ENCODE measurements around the gene IRF2BP2. TPM values are rescaled to one million over a fixed set of nuclear protein-coding genes. Genes with fewer than 3 reads are reported as not detected.
"Not testable (repeated sequence)": the region's sequence is repeated elsewhere in the genome, so short reads cannot be mapped to it uniquely, and the experiment has no call there.

IRF2BP2 gene
- total RNA-seq, 2 donors from 2014 or later: 84.5 to 134 TPM

DNA sequence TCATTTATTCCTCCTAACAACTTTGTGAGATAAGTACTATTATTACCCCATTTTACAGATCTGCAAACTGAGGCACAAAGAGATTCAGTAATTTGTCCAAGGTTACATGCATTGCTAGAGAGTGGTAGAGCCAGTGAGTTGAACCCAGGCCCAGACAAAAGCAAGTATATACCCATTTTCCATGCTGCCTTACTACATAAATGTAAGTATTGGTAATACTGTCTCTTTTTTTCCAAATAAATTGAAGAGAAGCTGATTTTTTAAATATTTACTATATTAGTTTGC is 33.8 kb upstream of the IRF2BP2 start:
- Mint-ChIP-seq H3K36me3 (ENCODE audit: low read depth) (no peaks in the 10 kb centered on the region), H3K9me3 (no peaks in the 10 kb centered on the region), H3K27ac (no peak overlapping the region), H3K27me3 (no peaks in the 10 kb centered on the region), H3K4me3 (no peak overlapping the region), H3K4me1 (no peaks in the 10 kb centered on the region)
- ATAC-seq (replicated peaks): no peak

DNA sequence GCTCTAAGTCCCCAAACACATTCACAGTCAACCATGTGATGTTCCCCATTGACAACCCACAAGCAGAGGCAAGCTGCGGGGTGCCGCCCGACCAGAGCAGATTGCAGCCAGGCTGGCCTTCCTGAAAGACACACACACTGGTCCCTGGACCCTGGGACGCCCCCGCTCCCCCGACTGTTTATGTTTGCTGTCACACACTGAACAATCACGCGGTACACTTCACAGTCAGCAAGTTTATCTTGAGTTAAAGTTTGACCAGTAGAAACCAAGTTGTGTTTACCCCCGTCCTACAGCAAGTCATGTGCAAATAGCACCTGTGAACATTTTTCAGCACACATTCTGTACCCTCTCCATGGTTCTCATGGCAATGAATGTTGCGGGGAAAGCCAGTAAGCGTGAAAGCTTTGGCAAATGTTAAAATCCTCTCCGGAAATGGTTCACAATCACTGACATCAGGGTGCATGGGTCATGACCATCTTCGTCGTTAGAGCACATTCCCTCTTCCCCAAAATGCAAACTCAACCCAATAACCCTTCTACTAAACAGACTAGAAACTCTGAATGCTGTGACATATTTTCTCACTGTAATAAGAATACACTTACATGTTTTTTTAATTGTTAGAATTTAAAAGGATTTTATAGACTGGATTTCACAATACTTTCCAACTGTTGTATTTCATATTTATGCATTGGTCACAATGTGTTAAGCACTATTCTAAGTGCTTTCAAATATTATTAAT is 33.3 kb upstream of the IRF2BP2 start:
- no peak for ATAC-seq (replicated peaks)
- Mint-ChIP-seq H3K27me3 (no peaks in the 10 kb centered on the region), H3K4me3 (no peak overlapping the region), H3K4me1 (no peaks in the 10 kb centered on the region), H3K9me3 (no peaks in the 10 kb centered on the region), H3K27ac (no peak overlapping the region), H3K36me3 (ENCODE audit: low read depth) (no peaks in the 10 kb centered on the region)

GRCh38 chr1:234642428-234642827 is 32.5 kb upstream of the IRF2BP2 start:
- no peaks in the 10 kb centered on the region for H3K4me1 Mint-ChIP-seq
- H3K36me3 Mint-ChIP-seq (ENCODE audit: low read depth): no peaks in the 10 kb centered on the region
- H3K27me3 Mint-ChIP-seq: no peaks in the 10 kb centered on the region
- no peak overlapping the region for H3K4me3 Mint-ChIP-seq
- no peak for ATAC-seq (replicated peaks)
- H3K9me3 Mint-ChIP-seq: no peaks in the 10 kb centered on the region
- H3K27ac Mint-ChIP-seq: no peak overlapping the region

DNA sequence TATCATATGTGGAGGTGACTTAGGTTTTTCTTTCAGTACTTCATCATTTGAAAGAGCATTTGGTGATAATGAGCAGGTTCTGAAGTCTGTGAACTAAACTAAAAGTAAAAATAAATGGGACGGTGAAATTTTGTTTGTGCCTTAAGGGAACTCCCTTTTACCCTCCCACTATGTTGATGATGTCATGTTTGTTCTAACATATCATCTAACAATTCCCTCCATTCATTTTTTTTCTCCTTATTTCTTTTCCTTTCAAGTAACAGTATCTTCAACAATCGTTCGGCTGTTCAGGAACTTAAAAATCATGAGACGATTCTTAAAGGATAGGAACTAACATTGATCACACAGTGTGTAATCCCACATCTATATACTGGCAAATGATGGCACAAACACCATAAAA is 30.0 kb upstream of the IRF2BP2 start:
- Mint-ChIP-seq H3K4me3 (no peak overlapping the region), H3K4me1 (no peaks in the 10 kb centered on the region), H3K27ac (no peak overlapping the region), H3K36me3 (ENCODE audit: low read depth) (no peaks in the 10 kb centered on the region), H3K9me3 (no peaks in the 10 kb centered on the region), H3K27me3 (no peaks in the 10 kb centered on the region)
- ATAC-seq (replicated peaks): no peak

- Mint-ChIP-seq H3K27ac (no peak overlapping the region), H3K9me3 (no peaks in the 10 kb centered on the region), H3K4me3 (no peak overlapping the region), H3K4me1 (no peaks in the 10 kb centered on the region), H3K36me3 (ENCODE audit: low read depth) (no peaks in the 10 kb centered on the region), H3K27me3 (no peaks in the 10 kb centered on the region)
- ATAC-seq (replicated peaks): no peak
Measured at GRCh38 chr1:234638832-234639799, 29.1 kb upstream of the IRF2BP2 start.

- H3K27ac Mint-ChIP-seq; H3K9me3 Mint-ChIP-seq; H3K4me1 Mint-ChIP-seq; ATAC-seq (replicated peaks); H3K36me3 Mint-ChIP-seq (ENCODE audit: low read depth); H3K4me3 Mint-ChIP-seq; H3K27me3 Mint-ChIP-seq: not testable (repeated sequence)
Measured at GRCh38 chr1:234634922-234635321, 24.9 kb upstream of the IRF2BP2 start.

- Mint-ChIP-seq H3K27ac (no peak overlapping the region), H3K4me3 (no peak overlapping the region), H3K9me3 (no peaks in the 10 kb centered on the region), H3K36me3 (ENCODE audit: low read depth) (no peaks in the 10 kb centered on the region), H3K27me3 (no peaks in the 10 kb centered on the region), H3K4me1 (no peaks in the 10 kb centered on the region)
- ATAC-seq (replicated peaks): peak; percentile 80
Measured at GRCh38 chr1:234634387-234634786, 24.4 kb upstream of the IRF2BP2 start.

GRCh38 chr1:234633246-234634003 is 23.4 kb upstream of the IRF2BP2 start:
- Mint-ChIP-seq H3K4me3 (no peak overlapping the region), H3K9me3 (no peaks in the 10 kb centered on the region), H3K36me3 (ENCODE audit: low read depth) (no peaks in the 10 kb centered on the region), H3K27ac (no peak overlapping the region), H3K4me1 (no peaks in the 10 kb centered on the region), H3K27me3 (no peaks in the 10 kb centered on the region)
- no peak for ATAC-seq (replicated peaks)

GRCh38 chr1:234632225-234632624 is 22.2 kb upstream of the IRF2BP2 start:
- Mint-ChIP-seq H3K4me1 (peaks cover 5% of the 10 kb centered on the region), H3K9me3 (no peaks in the 10 kb centered on the region), H3K27ac (no peak overlapping the region), H3K27me3 (peaks cover 5% of the 10 kb centered on the region), H3K4me3 (no peak overlapping the region), H3K36me3 (ENCODE audit: low read depth) (no peaks in the 10 kb centered on the region)
- no peak for ATAC-seq (replicated peaks)

DNA sequence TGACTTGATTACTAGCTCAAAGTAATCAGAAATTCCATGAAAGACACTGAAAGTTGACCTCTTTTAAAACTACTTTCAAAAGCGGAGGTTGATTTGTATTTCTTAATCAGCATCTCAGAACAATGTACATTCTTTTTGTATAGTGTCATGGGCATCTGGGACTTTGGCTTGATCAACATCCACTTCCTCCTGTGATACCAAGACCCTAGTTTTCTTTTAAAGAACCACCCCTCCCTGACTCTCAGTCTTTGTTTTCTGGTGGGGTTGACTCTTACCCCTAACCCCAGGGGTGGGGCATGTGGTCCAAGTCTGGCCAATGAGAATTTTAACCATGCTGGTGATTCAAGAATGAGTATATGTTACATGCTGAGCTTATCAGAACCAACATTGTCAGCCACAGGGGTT is 21.7 kb upstream of the IRF2BP2 start:
- Mint-ChIP-seq H3K27me3 (peaks cover 5% of the 10 kb centered on the region), H3K27ac (no peak overlapping the region), H3K4me1 (peaks cover 5% of the 10 kb centered on the region), H3K4me3 (no peak overlapping the region), H3K36me3 (ENCODE audit: low read depth) (no peaks in the 10 kb centered on the region), H3K9me3 (no peaks in the 10 kb centered on the region)
- peak; percentile 36 for ATAC-seq (replicated peaks)

DNA sequence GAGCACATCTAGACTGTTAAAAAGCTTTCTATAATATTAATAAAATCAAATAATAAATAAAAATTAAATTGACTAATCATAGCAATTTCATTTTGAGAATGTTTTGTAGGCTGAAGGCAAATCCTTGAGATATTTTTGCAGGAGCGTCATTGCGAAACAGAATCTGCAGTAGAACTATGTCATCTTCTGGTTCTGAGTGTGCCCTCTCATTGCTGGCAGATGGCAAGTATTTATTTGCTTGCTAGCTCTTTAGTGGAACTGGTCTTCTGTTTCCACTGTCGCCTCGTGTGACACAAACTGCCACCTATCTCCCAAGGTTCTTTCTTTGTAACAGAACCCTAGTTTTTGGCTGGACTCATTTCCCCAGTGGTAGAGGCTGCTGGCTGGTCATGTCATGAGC is 19.0 kb upstream of the IRF2BP2 start:
- Mint-ChIP-seq H3K27ac (peak overlapping the region; percentile 67), H3K9me3 (no peaks in the 10 kb centered on the region), H3K36me3 (ENCODE audit: low read depth) (no peaks in the 10 kb centered on the region), H3K27me3 (peaks cover 5% of the 10 kb centered on the region), H3K4me1 (peaks cover 5% of the 10 kb centered on the region), H3K4me3 (peak overlapping the region; percentile 19)
- peak; percentile 69 for ATAC-seq (replicated peaks)

- Mint-ChIP-seq H3K9me3 (no peaks in the 10 kb centered on the region), H3K27ac (no peak overlapping the region), H3K4me1 (peaks cover 5% of the 10 kb centered on the region), H3K4me3 (no peak overlapping the region), H3K27me3 (peaks cover 5% of the 10 kb centered on the region), H3K36me3 (ENCODE audit: low read depth) (no peaks in the 10 kb centered on the region)
- ATAC-seq (replicated peaks): peak; percentile 67
Measured at GRCh38 chr1:234628089-234628488, 18.1 kb upstream of the IRF2BP2 start.

DNA sequence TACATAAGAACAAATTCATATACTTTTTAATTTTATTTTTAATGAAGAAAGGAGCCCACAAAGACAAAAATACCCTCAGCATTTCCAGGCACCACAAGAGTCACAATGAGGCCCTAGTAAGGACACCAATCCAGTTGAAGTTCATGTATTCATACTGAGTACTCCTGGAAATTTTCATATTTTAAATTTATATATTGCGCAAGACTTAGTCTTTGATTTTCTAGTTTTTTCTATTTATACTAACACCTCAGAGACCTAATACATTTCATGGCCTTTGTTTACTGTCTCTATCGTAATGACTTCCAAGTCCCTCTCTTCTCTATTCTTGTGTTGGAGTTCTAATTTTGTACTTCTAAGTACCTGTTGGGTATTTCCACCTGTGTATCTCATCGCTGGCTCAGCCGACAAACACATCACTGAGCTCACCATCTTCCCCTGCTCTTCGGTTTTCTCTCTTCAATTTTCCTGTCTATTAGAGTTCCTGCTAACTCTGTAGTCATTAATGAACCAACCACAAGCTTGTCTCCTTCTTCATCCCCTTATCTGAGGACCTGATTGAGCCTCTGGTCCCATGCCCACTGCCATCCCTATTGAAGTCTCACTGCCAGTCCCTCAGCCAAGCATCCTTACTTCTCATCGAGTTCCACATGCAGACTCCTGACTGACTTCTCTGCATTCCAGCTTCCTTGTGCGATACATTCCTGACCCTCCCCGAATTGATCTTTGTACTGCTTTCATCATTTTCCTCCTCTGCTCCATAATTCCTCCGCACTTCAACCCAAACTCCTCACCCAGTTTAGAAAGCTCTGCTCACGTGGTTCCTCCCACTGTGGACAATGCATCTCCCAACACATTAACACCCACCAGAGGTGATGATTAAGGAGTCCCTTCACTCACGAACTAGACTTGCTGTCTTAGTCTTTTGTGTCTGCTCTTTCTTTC is 17.3 kb upstream of the IRF2BP2 start:
- peaks cover 5% of the 10 kb centered on the region for H3K27me3 Mint-ChIP-seq
- H3K9me3 Mint-ChIP-seq: no peaks in the 10 kb centered on the region
- H3K4me3 Mint-ChIP-seq: no peak overlapping the region

GRCh38 chr1:234626391-234626790 is 16.4 kb upstream of the IRF2BP2 start:
- H3K36me3 Mint-ChIP-seq (ENCODE audit: low read depth): no peaks in the 10 kb centered on the region

More for the DNA sequence above, 17.3 kb upstream of the IRF2BP2 start:
- ATAC-seq (replicated peaks): no peak
- Mint-ChIP-seq H3K36me3 (ENCODE audit: low read depth) (no peaks in the 10 kb centered on the region), H3K27ac (no peak overlapping the region), H3K4me1 (peaks cover 5% of the 10 kb centered on the region)

More at GRCh38 chr1:234626391-234626790, 16.4 kb upstream of the IRF2BP2 start:
- no peak for ATAC-seq (replicated peaks)
- H3K4me1 Mint-ChIP-seq: peaks cover 5% of the 10 kb centered on the region
- H3K4me3 Mint-ChIP-seq: no peak overlapping the region
- H3K27me3 Mint-ChIP-seq: peaks cover 5% of the 10 kb centered on the region
- H3K27ac Mint-ChIP-seq: no peak overlapping the region
- no peaks in the 10 kb centered on the region for H3K9me3 Mint-ChIP-seq
